ENCODE data around the gene LRP6. TPM values are rescaled to one million over a fixed set of nuclear protein-coding genes. Genes with fewer than 3 reads are reported as not detected.

Gene LRP6
- total RNA-seq, 1 experiment from 2014 or later, result 72.8 TPM

- ChIA-PET CTCF (no interaction called here), POLR2A (no interaction called here)
- Mint-ChIP-seq H3K9me3 (peaks cover 8% of the 10 kb centered on the region; the same call in 1 of the 2 replicates), H3K4me3 (no peak overlapping the region), H3K27ac (0 out of 2 replicates have a peak overlapping the region, but pooled peaks have one; percentile 30), H3K36me3 (no peaks in the 10 kb centered on the region), H3K4me1 (peaks cover 21% of the 10 kb centered on the region), H3K27me3 (ENCODE audit: low read depth) (no peaks in the 10 kb centered on the region)
- DNase-seq (ENCODE audit: low spot score) (no peak), ATAC-seq (peak; percentile 51)
- TF ChIP-seq, protein P1, sequence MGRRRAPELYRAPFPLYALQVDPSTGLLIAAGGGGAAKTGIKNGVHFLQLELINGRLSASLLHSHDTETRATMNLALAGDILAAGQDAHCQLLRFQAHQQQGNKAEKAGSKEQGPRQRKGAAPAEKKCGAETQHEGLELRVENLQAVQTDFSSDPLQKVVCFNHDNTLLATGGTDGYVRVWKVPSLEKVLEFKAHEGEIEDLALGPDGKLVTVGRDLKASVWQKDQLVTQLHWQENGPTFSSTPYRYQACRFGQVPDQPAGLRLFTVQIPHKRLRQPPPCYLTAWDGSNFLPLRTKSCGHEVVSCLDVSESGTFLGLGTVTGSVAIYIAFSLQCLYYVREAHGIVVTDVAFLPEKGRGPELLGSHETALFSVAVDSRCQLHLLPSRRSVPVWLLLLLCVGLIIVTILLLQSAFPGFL (CRISPR knock-in tag; IDR thresholded peaks at IDR 0.05; ENCODE audit: borderline replicate concordance), result no peak
- TF ChIP-seq TEAD4 (CRISPR knock-in tag; IDR thresholded peaks at IDR 0.05) (no peak), SOX15 (CRISPR knock-in tag; IDR thresholded peaks at IDR 0.05) (no peak), MAX (CRISPR knock-in tag; IDR thresholded peaks at IDR 0.05) (no peak), ZNF263 (CRISPR knock-in tag; IDR thresholded peaks at IDR 0.05; ENCODE audit: low read depth) (no peak), FOXK1 (CRISPR knock-in tag; IDR thresholded peaks at IDR 0.05) (no peak), GRHL2 (CRISPR knock-in tag; IDR thresholded peaks at IDR 0.05; ENCODE audit: insufficient replicate concordance, severe bottlenecking) (no peak), TP53 (CRISPR knock-in tag; IDR thresholded peaks at IDR 0.05) (no peak), AR (CRISPR knock-in tag; IDR thresholded peaks at IDR 0.05) (no peak), ZNF138 (CRISPR knock-in tag; conservative IDR thresholded peaks at IDR 0.05) (no peak), STAT6 (CRISPR knock-in tag; conservative IDR thresholded peaks at IDR 0.05; ENCODE audit: low read depth) (no peak), ZNF121 (CRISPR knock-in tag; IDR thresholded peaks at IDR 0.05) (no peak)
- TF ChIP-seq, protein P2, sequence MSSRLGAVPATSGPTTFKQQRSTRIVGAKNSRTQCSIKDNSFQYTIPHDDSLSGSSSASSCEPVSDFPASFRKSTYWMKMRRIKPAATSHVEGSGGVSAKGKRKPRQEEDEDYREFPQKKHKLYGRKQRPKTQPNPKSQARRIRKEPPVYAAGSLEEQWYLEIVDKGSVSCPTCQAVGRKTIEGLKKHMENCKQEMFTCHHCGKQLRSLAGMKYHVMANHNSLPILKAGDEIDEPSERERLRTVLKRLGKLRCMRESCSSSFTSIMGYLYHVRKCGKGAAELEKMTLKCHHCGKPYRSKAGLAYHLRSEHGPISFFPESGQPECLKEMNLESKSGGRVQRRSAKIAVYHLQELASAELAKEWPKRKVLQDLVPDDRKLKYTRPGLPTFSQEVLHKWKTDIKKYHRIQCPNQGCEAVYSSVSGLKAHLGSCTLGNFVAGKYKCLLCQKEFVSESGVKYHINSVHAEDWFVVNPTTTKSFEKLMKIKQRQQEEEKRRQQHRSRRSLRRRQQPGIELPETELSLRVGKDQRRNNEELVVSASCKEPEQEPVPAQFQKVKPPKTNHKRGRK (CRISPR knock-in tag; IDR thresholded peaks at IDR 0.05; ENCODE audit: borderline replicate concordance), result no peak
Observed at GRCh38 chr12:12272869-12273268, 6.0 kb upstream of the LRP6 start.

DNA sequence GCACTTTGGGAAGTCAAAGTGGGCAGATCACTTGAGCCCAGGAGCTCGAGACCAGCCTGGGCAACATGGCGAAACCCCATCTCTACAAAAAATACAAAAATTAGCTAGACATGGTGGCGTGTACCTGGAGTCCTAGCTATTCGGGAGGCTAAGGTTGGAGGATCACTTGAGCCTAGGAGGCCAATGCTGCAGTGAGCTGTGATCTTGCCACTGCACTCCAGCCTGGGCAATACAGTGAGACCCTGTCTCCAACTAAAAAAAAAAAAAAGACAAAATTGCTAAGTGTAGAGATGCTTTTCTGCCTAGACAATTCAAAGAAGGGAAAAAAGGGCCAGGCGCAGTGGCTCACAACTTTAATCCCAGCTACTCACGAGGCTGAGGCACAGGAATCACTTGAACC, 3.4 kb upstream of the LRP6 start:
- ChIA-PET CTCF (no interaction called here), POLR2A (no interaction called here)
- H3K9me3 Mint-ChIP-seq, result no peaks in the 10 kb centered on the region
- no peak for DNase-seq (ENCODE audit: low spot score)
- no peaks in the 10 kb centered on the region for H3K36me3 Mint-ChIP-seq
- H3K27me3 Mint-ChIP-seq (ENCODE audit: low read depth), result no peaks in the 10 kb centered on the region
- H3K4me1 Mint-ChIP-seq, result peaks cover 26% of the 10 kb centered on the region
- H3K27ac Mint-ChIP-seq, result no peak overlapping the region
- no peak for ATAC-seq
- TF ChIP-seq ZNF121 (CRISPR knock-in tag; IDR thresholded peaks at IDR 0.05) (peak; percentile 80; the same call in 1 of the 2 replicates), RELA (CRISPR knock-in tag; IDR thresholded peaks at IDR 0.05; ENCODE audit: borderline replicate concordance) (no peak), CREM (CRISPR knock-in tag; IDR thresholded peaks at IDR 0.05) (no peak)
- H3K4me3 Mint-ChIP-seq, result no peak overlapping the region

Measured in WTC11 (cell line).